ENCODE results near the gene P2RY11. TPM values are rescaled to one million over a fixed set of nuclear protein-coding genes. Genes with fewer than 3 reads are reported as not detected.

The P2RY11 gene
- total and polyA plus RNA-seq, 7 donors = 4.0 to 18.5 (median 12.7) TPM

DNA sequence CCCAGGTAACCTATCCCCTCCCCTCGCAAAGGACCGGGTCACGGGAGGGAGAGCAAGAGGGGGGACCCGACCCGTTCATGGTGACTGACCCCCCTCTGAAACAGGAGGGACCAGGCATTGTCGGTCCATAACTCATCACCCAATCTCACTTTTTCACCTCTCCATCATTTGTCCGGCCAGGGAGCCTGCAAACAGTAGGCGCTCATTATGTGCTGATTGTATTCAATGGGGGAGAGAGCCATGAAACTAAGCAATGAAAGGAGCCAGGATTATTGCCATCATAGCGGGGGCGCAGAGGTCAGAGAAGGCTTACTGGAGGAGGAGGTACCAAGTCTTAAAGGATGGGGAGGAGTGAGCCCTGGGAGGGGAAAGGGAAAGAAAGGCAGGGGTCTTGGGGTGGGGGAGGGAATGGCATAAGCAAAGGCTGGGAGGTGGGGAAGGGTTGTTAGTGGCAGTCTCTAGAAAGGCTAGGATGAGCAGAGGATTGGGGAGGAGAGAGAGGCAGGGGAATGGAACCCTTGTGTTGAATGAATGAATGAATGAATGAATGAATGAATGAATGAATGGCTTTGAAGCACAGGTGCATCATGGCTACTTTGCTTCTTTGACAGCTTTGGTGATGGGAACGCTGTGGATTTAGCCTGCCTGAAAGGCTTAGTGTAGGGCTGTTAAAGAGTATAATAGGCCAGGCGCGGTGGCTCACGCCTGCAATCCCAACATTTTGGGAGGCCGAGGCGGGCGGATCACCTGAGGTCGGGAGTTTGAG, 24.0 kb upstream of the P2RY11 start:
- WGBS, 3 donors = 86 to 88% (median 87%) methylated on average over 18 of the region's 18 CpGs
- TF ChIP-seq, protein P1, sequence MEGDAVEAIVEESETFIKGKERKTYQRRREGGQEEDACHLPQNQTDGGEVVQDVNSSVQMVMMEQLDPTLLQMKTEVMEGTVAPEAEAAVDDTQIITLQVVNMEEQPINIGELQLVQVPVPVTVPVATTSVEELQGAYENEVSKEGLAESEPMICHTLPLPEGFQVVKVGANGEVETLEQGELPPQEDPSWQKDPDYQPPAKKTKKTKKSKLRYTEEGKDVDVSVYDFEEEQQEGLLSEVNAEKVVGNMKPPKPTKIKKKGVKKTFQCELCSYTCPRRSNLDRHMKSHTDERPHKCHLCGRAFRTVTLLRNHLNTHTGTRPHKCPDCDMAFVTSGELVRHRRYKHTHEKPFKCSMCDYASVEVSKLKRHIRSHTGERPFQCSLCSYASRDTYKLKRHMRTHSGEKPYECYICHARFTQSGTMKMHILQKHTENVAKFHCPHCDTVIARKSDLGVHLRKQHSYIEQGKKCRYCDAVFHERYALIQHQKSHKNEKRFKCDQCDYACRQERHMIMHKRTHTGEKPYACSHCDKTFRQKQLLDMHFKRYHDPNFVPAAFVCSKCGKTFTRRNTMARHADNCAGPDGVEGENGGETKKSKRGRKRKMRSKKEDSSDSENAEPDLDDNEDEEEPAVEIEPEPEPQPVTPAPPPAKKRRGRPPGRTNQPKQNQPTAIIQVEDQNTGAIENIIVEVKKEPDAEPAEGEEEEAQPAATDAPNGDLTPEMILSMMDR (IDR thresholded peaks at IDR 0.05) = no peak

DNA sequence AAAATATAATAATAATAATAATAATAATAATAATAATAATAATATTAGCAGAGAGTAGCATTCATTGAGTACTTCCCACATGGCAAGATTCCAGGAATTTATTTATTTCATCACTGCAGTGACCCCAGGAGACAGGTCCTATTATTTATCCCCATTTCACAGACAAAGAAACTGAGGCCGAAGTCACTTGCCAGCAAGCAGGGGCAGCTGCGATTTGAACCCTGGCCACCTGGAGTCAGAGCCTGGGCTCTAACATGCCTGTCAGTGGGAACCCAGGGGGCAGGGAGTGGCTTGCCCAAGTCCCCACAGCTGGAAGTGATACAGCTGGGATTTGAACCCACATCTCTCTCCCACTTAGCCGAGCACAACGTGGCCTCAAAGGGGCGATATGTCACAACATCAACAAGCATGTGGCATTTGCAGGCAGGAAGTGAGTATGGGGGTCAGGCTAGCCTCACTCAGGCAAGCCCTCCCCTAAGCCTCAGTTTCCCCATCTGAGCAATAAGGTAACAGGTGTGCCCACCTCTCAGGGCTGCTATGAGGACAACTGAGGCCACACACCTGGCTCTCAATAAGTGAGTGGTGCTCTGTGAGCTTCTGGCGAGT, 22.4 kb upstream of the P2RY11 start:
- TF ChIP-seq, protein P1 (IDR thresholded peaks at IDR 0.05) = no peak
- no peaks in the 10 kb centered on the region for H3K36me3 ChIP-seq (ENCODE audit: insufficient read depth in 1 of 2, low read depth in 1 of 2)

More for the DNA sequence above, 24.0 kb upstream of the P2RY11 start:
- Histone ChIP-seq H3K36me3 (ENCODE audit: insufficient read depth in 1 of 2, low read depth in 1 of 2) (no peaks in the 10 kb centered on the region), H3K27ac (no peak overlapping the region), H3K9me3 (no peaks in the 10 kb centered on the region), H3K4me3 (peak overlapping the region; percentile 79), H3K27me3 (ENCODE audit: insufficient read depth in 3 of 3, low read length in 2 of 3) (peaks cover 0 to 26% (median 10%) of the 10 kb centered on the region in 3 donors), H3K4me1 (no peaks in the 10 kb centered on the region)
- ATAC-seq = no peak
- intact Hi-C loops (cut with DNase I) = no loop called here
- peak in 1 of 2 donors; percentile 19 for DNase-seq

DNA sequence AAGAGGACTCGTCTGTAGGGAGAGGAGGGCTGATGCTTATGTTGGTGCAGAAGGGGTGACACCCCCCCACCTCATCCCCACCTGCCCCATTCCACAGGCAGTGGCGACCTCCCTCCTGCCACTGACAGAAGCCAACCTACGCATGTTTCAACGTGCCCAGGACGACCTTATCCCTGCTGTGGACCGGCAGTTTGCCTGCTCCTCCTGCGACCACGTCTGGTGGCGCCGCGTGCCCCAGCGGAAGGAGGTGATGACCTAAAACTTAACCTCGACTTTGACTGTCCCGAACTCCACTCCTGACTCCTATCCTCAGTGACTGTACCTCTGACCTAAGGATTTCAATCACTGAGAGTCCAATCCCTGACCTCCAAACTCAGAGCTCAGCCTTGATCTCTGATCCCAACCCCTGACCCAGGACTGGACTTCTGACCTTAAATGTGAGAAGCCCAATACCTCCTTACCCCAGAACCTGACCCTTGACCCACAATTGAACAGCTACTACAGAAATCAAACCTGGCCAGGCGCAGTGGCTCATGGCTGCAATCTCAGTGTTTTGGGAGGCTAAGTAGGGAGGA, 21.6 kb upstream of the P2RY11 start:
- H3K27me3 ChIP-seq (ENCODE audit: insufficient read depth in 3 of 3, low read length in 2 of 3) = peaks cover 0 to 19% (median 8%) of the 10 kb centered on the region in 3 donors
- TF ChIP-seq, protein P1 (IDR thresholded peaks at IDR 0.05) = no peak
- ATAC-seq (no peak), DNase-seq (peak in 1 of 2 donors; percentile 24)
- no peak overlapping the region for H3K27ac ChIP-seq
- no peaks in the 10 kb centered on the region for H3K9me3 ChIP-seq
- no peak overlapping the region for H3K4me3 ChIP-seq
- H3K4me1 ChIP-seq = no peaks in the 10 kb centered on the region
- intact Hi-C loops (cut with DNase I) = no loop called here
- no peaks in the 10 kb centered on the region for H3K36me3 ChIP-seq (ENCODE audit: insufficient read depth in 1 of 2, low read depth in 1 of 2)
- WGBS, 3 donors = 70 to 77% (median 75%) methylated on average over 15 of the region's 15 CpGs

More for the DNA sequence above, 22.4 kb upstream of the P2RY11 start:
- H3K27ac ChIP-seq = no peak overlapping the region
- peak in 1 of 2 donors; percentile 48 for DNase-seq
- no peaks in the 10 kb centered on the region for H3K4me1 ChIP-seq
- no peak for ATAC-seq
- 84 to 91% (median 89%) methylated on average over 6 of the region's 6 CpGs for WGBS, 3 donors
- intact Hi-C loops (cut with DNase I) = no loop called here
- H3K4me3 ChIP-seq = no peak overlapping the region
- no peaks in the 10 kb centered on the region for H3K9me3 ChIP-seq
- peaks cover 0 to 24% (median 8%) of the 10 kb centered on the region in 3 donors for H3K27me3 ChIP-seq (ENCODE audit: insufficient read depth in 3 of 3, low read length in 2 of 3)

DNA sequence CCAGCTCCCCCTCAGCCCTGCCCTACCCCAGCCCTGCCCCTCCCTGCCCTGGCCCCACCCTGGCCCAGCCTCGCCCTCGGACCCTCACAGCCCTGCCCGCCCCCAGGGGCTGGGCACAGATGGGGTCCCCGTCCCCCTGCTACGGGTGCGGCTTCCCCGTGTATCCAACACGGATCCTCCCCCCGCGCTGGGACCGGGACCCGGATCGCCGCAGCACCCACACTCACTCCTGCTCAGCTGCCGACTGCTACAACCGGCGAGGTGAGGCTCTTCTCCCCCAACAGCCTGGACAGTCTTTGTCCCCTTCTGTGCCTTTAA, 20.2 kb upstream of the P2RY11 start:
- Histone ChIP-seq H3K4me3 (no peak overlapping the region), H3K27ac (no peak overlapping the region), H3K4me1 (peaks cover under 1% of the 10 kb centered on the region), H3K27me3 (ENCODE audit: insufficient read depth in 3 of 3, low read length in 2 of 3) (peaks cover 0 to 8% (median 7%) of the 10 kb centered on the region in 3 donors), H3K9me3 (no peaks in the 10 kb centered on the region), H3K36me3 (ENCODE audit: insufficient read depth in 1 of 2, low read depth in 1 of 2) (no peaks in the 10 kb centered on the region)
- TF ChIP-seq, protein P1 (IDR thresholded peaks at IDR 0.05) = no peak
- 87% methylated on average over 16 to 17 of the region's 17 CpGs for WGBS, 3 donors
- ATAC-seq (no peak), DNase-seq (no peak)
- intact Hi-C loops (cut with DNase I) = no loop called here

Measured in psoas muscle (tissue), 8 donors.